Measurements from ENCODE around the gene STK4. TPM values are rescaled to one million over a fixed set of nuclear protein-coding genes. Genes with fewer than 3 reads are reported as not detected.

Gene STK4
- total and polyA plus RNA-seq, 2 of the 4 experiments (the other 2 are of a cell fraction): 10.2 to 22.2 TPM

GRCh38 chr20:44959638-44960102 is 6.6 kb upstream of the STK4 start (continued):
- TF ChIP-seq SMC3 (IDR thresholded peaks at IDR 0.05; ENCODE audit: low read depth, low read length): no peak
- TF ChIP-seq RCOR1 (IDR thresholded peaks at IDR 0.05; ENCODE audit: insufficient replicate concordance, low read length): no peak

GRCh38 chr20:44960103-44960852 is 6.0 kb upstream of the STK4 start, which contains the start of gene TOMM34:
TSS of gene TOMM34 (minus strand) at chr20:44960397. CDS start at chr20:44960333, 64 bp downstream.
- dilution Hi-C loops (cut with HindIII; ENCODE audit: low sequenced_read_pairs, unreplicated experiment): no loop called here
- Histone ChIP-seq H3K27me3 (ENCODE audit: control insufficient read depth, insufficient read depth, low read length) (no peaks in the 10 kb centered on the region), H3K4me1 (ENCODE audit: control insufficient read depth, insufficient read depth, low read length) (peaks cover 5% of the 10 kb centered on the region), H2AK9ac (replicated peaks; ENCODE audit: low read depth, low read length, poor library complexity) (peak within 1 kb of the TSS; percentile 89), H4K91ac (ENCODE audit: insufficient read depth, low read depth, low read length) (peak within 1 kb of the TSS; percentile 24), H3K4me2 (ENCODE audit: low read depth, low read length) (peak within 1 kb of the TSS; percentile 97), H2BK120ac (ENCODE audit: low read depth, low read length) (no peak within 1 kb of the TSS), H3K9me1 (ENCODE audit: insufficient read depth, low read length) (peaks cover 6% of the 10 kb centered on the region), H3K36me3 (ENCODE audit: control insufficient read depth, insufficient read depth, low read length) (peaks cover 12% of the 10 kb centered on the region), H2BK15ac (ENCODE audit: low read depth, low read length) (peak within 1 kb of the TSS; percentile 74; the same call in 1 of the 3 replicates), H3K9me3 (ENCODE audit: control insufficient read depth, insufficient read depth, low read length) (no peaks in the 10 kb centered on the region), H3K4me3 (ENCODE audit: insufficient read depth, low read depth, low read length) (peak within 1 kb of the TSS; percentile 82), H3K79me1 (ENCODE audit: low read depth in 1 of 2, low read length in 2 of 2) (peaks cover 23 to 43% of the 10 kb centered on the region in 2 experiments), H3K9ac (ENCODE audit: low read depth, low read length) (peak within 1 kb of the TSS; percentile 75), H2BK20ac (ENCODE audit: low read depth, low read length) (no peak within 1 kb of the TSS), H3K56ac (ENCODE audit: extremely low read depth, insufficient read depth, low read length) (peak within 1 kb of the TSS; percentile 22), H3K4ac (ENCODE audit: low read depth, low read length) (peak within 1 kb of the TSS; percentile 65), H2BK5ac (ENCODE audit: low read depth, low read length, poor library complexity, severe bottlenecking) (peak within 1 kb of the TSS; percentile 81), H3K14ac (replicated peaks; ENCODE audit: low read depth, low read length) (peak within 1 kb of the TSS; percentile 61), H4K20me1 (ENCODE audit: insufficient read depth, low read length) (peaks cover 14% of the 10 kb centered on the region; the same call in 1 of the 2 replicates), H3K27ac (ENCODE audit: insufficient read depth, low read length) (peak within 1 kb of the TSS; percentile 65), H2AFZ (replicated peaks; ENCODE audit: low read length, poor library complexity) (peak within 1 kb of the TSS; percentile 95), H4K5ac (ENCODE audit: low read depth, low read length) (no peak within 1 kb of the TSS; the same call in 1 of the 2 replicates), H3K23ac (ENCODE audit: low read depth, low read length) (peak within 1 kb of the TSS; percentile 75), H4K8ac (ENCODE audit: low read depth in 2 of 2, low read length in 2 of 2) (peak within 1 kb of the TSS; percentile 75 to 90), H2AK5ac (ENCODE audit: low read depth, low read length) (peak within 1 kb of the TSS; percentile 9; the same call in 1 of the 2 replicates), H3K18ac (ENCODE audit: low read depth, low read length) (peak within 1 kb of the TSS; percentile 12; the same call in 1 of the 2 replicates)
- no TSS peak for BruUV-seq (replicated peaks)
- ChIA-PET CTCF (interaction anchor here (1.0 to 1.1 kb wide), 2 partner anchors 9 to 13 kb away, joined by 3 to 6 read pairs; no protein-coding TSS in a partner anchor), POLR2A (ENCODE audit: unreplicated experiment) (interaction anchor here (0.5 kb wide), 1 partner anchor 36 kb away, joined by 4 read pairs; no protein-coding TSS in a partner anchor)
- DNase-seq (peak; percentile 90), ATAC-seq (ENCODE audit: low read depth) (peak; percentile 95)
- in situ Hi-C loops (cut with MboI; ENCODE audit: low sequenced_read_pairs): no loop called here
- intact Hi-C loops (cut with micrococcal nuclease): loop anchor here (5.0 to 10.0 kb wide), 2 partner anchors 815 to 1727 kb away; partner anchors contain the start of gene TP53RK
- WGBS, 2 experiments (ENCODE audit: extremely low coverage in 2 of 2, insufficient read length in 1 of 2): 1% methylated on average over 16 of the region's 60 CpGs; no CpG with 5 or more reads in 1 of the 2 experiments
- TF ChIP-seq RCOR1 (IDR thresholded peaks at IDR 0.05; ENCODE audit: insufficient replicate concordance, low read length) (no peak), CHD1 (IDR thresholded peaks at IDR 0.05; ENCODE audit: low read depth, low read length) (no peak), NFE2L2 (IDR thresholded peaks at IDR 0.05; ENCODE audit: low read depth, low read length) (no peak), RAD21 (IDR thresholded peaks at IDR 0.05; ENCODE audit: low read length) (no peak), RFX5 (IDR thresholded peaks at IDR 0.05; ENCODE audit: low read depth, low read length) (no peak), CTCF (conservative IDR thresholded peaks at IDR 0.05; ENCODE audit: low read depth, low read length) (no peak), USF2 (IDR thresholded peaks at IDR 0.05; ENCODE audit: low read depth, low read length) (no peak), CEBPB (IDR thresholded peaks at IDR 0.05; ENCODE audit: low read depth, low read length) (no peak), MAFK (IDR thresholded peaks at IDR 0.05; ENCODE audit: low read depth, low read length) (no peak), SMC3 (IDR thresholded peaks at IDR 0.05; ENCODE audit: low read depth, low read length) (no peak)
